ENCODE results near the gene GALNT2.

GALNT2 gene

DNA sequence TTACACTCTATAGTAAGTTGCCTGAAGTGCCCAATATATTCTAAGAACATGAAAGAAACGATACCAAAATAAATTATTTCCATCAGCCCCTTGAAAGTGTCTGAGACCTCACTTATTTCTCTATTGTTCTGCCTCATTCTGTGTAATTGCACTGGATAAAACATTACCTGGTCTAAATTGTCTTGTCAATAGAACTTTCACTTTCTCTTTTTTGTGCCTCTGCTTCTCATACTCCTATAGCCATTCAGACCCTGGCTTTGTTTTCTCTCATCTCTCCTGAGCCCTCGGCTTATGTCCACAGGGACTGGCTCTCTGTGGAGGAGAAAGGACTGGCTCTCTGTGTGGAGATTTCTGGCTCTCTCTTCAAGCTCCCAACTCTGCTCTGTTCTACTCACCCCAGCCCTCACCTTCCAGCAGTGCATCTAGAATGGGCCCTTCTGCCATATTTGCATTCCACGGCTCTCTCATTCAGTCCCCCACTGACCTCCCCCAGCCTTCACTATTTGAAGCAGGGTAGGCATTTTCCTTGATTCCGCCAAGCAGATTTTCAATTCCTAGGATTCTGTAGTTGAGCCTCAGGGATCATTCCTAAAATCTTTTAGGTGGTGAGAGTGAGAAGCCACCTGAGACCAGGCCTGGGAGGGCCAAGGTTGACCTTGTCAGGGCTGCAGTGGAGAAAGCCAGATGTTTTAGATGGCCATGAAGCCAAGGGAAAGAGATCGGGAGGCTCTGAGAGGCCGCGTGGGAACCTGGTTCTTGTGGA lies 15.9 kb upstream of the GALNT2 start:
- no peak for DNase-seq

DNA sequence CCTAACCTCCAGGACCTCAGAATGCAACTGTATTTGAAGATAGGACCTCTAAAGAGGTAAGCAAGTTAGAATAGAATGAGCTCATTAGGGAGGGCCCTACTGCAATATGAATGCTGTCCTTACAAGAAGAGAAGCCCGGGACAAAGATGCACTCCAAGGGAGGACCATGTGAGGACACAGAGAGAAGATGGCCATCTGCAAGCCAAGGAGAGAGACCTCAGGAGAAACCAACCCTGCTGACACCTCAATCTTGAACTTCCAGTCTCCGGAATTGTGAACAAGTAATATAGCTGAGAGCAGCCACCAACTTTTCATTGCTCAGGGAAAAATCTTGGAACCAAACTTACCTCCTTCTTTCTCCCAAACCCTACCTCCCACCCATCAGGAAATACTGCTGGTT lies 15.0 kb upstream of the GALNT2 start:
- DNase-seq = no peak

DNA sequence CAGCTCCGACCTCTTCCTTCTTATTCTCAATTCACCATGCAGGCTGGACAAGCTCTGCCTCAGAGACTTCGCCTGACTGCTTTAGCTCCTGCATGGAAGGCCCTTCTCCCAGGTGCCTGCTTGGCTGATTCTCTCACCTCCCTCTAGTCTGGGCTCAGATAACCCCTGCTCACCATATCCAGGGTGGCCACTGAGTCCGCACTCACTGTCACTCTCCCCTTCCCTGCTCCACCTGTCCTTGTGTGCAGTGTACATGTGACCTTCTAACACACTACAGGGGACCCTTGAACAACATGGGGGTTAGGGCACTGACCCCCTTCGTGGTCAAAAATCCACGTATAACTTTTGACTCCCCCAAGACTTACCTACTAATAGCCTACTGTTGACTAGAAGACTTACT lies 14.4 kb upstream of the GALNT2 start:
- no peak for DNase-seq

DNA sequence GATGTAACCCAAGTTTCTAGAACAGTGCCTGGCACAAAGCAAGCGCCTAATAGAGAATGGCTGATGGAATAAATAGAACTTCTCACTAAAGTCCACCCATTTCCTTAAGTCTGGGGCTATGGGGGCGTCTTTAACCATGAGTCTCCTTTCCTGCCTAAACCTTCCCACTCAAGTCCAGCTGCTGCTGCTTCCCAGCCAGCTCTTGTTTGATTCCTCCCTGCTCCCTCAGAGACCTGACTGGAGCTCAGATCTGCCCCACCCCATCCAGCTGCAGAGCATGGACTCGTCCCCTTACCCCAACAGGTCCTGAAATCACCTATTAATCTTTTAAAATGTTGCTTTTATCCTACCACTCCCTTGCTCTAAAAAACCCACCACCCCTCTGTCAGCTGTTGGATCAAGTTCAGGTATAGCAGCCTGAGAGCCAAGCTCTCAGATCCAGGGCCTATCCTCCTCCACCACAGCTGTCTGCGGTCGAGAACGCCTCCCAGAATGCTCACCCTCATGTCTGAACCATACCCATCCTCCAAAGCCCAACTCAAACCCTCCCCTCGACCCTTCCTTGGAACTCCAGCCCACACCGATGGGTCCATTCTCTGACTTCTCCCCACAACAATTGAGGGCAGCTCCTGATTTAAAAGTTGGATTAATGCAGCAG lies 12.8 kb upstream of the GALNT2 start:
- no peak for DNase-seq

DNA sequence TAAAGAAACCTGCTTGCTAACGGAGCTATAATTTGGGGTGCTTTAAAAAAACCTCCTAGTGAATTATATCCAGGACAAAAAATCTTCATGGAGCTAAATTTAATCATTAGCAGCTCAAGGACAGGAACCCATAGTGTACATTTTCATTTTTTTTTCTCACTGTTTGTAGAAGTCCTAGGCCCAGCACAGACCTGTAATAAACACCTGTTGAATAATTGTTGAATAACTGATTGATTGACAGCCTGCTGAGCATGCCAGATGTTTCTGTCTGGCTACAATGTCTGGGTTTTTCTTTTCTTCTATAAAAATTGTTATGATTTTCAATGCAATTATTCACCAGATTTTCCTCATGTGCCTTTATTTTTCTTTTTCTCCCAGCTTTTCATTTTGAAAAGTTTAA lies 10.9 kb upstream of the GALNT2 start:
- DNase-seq = no peak

DNA sequence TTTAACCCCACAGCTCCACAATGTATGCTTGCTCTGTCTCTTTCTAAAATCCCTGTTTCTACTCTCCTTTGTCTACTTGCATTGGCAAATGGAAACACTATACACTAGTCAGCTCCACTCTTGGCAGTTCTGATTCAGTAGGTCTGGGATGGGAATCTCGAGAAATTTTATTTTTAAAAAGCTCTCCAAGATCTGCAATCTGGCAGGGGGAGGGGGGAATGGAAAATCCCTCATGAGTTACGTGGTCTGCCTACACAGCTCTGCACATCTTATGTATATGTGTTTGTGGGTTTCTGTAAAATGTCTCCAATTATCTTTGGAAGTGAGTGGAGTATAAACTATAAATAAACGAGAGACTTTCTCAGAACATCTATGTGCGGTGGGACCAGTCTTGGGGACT lies 9.9 kb upstream of the GALNT2 start:
- no peak for DNase-seq

DNA sequence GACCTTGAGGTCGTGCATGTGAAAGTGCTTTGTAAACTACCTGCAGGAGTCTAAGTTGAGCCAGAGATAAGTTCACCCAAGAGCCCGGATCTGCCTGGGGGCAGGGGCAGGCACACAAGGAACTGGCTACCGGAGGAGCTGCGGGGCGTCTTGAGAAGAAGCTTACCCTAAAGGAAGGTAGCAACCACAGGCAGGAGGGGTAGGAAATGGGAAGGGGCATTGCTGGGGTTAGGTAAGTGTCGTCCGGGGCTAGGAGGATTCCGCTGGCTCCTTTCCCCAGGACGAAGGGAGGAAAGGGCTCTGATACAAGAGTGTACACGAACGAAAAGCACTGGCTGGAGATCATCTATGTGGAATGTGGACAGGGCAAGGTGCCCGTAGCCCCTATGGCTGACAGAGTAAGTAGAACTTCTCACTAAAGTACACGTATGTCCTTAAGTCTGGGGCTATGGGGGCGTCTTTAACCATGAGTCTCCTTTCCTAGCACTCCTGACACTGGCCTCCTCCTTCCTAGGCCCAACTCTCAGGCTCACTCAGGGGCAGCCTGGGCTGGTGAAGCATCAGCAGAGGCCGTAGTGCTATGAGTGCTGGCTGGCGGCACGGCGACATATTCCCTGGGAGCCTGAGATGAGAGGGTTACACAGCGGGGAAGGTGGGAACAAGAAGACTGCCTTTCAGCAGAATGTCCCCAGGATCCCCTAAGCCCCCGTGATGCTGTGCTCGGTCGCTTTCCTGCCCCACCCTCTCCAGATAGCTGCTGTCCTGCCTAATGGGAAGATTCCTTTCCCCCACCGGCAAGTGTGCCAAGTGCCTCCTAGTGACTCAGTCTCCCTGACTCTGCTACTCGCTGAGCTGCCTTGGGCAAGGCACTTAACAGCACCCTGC lies 9.1 kb upstream of the GALNT2 start:
- DNase-seq = no peak

DNA sequence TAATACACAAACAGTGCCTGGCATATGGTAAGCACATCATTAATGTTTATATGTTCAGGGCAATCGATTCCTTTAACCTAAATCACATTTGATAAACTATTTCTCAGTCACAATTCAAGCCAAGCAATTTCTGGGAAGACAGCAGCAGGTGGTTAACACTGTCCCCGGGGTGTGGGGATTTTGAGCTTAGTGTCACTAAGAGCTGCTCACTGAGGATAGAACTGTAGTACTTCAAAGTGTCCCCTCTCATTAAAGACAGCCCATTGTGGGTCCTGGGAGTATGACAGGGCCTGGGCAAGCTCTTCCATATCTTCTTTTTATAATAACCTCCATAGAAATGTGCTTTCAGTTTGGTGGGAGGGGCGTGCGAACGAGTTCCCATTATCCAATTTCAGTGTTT lies 8.4 kb upstream of the GALNT2 start:
- no peak for DNase-seq

DNA sequence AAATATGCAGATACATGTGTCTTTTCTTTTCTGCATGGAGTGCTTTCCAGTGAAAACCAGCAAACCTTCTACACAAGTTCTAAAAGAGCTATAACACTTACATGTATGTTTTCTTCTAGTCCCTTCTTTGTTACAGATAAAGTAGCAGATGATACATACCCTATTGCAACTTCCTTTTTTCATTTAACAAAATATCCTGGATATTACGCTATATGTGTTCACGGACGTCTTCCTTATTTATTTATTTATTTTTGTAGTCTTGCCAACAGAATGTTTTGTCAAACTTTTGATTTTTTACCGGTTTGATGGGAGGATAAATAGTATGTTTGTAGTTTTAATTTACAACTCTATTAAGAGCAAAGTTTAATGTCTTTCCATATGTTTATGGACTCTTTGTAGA lies 5.2 kb upstream of the GALNT2 start:
- peak in 2 of 4 experiments; percentile 28 to 51 for DNase-seq

DNA sequence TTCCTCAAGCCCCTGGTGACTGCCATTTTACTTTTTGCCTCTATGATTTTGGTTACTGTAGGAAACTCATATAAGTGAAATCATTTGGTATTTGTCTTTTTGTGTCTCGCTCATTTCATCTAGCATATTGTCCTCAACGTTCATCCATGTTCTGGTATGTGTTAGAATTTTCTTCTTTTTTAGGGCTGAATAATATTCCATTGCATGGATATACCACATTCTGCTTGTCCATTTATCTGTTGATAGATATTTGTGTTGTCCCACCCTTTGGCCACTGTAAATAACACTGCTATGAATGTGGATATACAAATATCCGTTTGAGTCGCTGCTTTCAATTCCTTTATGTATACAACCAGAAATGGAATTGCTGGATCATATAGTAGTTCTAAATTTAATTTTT lies 4.5 kb upstream of the GALNT2 start:
- no peak for DNase-seq

- no peak for DNase-seq
These were observed 2.8 kb upstream of the GALNT2 start for GRCh38 chr1:230064283-230064682.

DNA sequence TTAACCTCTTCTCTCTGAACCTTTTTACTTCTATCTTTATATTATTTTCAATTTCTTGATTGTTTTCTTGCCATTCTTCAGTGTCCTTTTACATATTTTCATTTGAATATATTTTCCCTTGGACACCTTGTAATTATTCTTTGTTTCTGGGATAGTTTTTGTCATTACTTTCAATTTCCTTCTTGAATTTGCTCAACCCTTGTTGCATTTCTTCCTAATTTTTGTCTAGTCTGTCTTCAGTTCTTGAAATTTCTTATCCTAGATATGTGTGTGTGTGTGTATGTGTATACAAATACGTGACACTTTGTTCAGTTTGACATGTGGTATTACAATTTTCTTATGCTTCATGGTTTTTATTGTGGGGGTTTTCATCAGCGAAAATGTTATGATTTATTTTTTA lies 1.9 kb upstream of the GALNT2 start:
- DNase-seq = no peak

DNA sequence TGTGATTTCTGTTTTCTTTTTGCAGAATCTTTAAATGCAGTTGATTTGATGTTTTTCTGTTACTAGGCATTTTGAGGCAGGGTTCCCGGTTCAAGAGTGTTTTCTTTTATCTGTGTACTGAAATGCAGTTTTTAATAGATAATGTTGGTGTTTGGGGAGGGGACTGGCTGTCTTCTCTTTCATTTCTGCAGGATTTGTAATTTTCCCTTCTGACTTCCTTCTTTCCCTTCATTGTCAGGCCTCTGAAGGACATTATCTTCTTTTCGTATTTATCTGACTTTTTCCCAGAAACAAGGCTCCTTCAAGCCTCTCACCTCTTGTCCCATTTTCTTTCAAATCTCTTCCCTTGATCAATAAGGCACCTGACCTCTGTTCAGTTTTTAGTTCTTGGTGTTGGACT lies 1.5 kb upstream of the GALNT2 start:
- peak in 1 of 4 experiments; percentile 20 for DNase-seq

DNA sequence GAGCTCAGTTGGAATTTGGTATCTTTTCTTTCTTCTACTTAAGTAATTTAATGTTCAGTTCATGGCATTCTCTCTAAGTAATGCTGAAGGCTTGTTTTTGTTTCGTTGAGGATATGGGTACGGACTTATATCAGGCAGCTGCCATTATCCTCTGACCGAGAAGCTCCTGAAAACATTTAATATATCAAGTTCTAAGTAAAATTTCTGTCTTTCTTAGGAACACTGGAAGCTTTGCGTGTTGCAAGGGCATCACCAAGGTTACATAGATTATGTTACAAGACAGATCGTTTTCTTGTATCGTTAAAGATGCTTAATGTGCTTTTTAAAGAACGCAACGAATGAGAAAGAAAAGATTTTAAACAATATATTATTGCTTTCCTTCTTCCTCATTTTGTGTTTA lies 1.0 kb upstream of the GALNT2 start:
- DNase-seq = peak in 1 of 4 experiments; percentile 19

DNA sequence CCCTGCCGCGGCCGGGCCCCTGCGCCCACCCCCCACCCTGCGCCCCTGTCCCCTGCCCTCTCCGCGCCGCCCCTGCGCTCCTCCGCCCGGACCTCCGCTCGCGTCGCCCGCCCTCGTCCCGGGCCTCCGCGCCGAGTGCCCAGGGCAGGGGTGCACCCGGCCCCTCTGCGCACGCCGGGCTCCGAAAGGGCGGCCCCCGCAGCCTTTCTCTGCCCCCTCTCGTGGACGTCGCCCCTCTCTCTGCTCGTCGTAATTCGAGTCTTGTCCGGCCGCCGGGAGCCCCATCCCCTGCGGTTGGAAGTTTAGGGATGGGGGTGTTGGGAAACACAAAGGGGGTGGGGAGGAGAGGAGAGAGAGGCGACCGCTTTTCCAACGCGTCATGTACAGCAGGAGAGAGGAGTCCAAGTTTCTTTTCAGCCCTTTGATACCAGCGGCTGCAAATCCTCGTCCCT lies 407 bp downstream of the GALNT2 start:
- peak; percentile 8 to 47 (median 36) for DNase-seq

- peak; percentile 35 to 75 (median 58) for DNase-seq
These were observed 1.0 kb downstream of the GALNT2 start for GRCh38 chr1:230067871-230068620.

DNA sequence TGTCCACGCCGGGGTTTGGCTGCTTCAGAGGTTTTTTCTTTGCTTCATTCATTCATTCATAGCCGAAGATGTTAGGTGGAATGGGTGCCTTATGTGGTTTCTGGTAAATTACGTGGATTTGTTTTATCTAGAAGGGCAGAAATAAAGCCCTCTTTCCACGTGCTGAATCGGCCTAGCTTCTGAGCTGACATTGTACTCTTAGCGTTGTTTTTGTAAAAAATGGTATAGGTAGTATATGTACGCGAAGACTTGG lies 1.5 kb downstream of the GALNT2 start:
- DNase-seq = no peak

- DNase-seq = peak in 2 of 4 experiments; percentile 18 to 25
These were observed 2.1 kb downstream of the GALNT2 start for GRCh38 chr1:230068952-230069684.

GRCh38 chr1:230069796-230070195 lies 2.8 kb downstream of the GALNT2 start:
- no peak for DNase-seq

DNA sequence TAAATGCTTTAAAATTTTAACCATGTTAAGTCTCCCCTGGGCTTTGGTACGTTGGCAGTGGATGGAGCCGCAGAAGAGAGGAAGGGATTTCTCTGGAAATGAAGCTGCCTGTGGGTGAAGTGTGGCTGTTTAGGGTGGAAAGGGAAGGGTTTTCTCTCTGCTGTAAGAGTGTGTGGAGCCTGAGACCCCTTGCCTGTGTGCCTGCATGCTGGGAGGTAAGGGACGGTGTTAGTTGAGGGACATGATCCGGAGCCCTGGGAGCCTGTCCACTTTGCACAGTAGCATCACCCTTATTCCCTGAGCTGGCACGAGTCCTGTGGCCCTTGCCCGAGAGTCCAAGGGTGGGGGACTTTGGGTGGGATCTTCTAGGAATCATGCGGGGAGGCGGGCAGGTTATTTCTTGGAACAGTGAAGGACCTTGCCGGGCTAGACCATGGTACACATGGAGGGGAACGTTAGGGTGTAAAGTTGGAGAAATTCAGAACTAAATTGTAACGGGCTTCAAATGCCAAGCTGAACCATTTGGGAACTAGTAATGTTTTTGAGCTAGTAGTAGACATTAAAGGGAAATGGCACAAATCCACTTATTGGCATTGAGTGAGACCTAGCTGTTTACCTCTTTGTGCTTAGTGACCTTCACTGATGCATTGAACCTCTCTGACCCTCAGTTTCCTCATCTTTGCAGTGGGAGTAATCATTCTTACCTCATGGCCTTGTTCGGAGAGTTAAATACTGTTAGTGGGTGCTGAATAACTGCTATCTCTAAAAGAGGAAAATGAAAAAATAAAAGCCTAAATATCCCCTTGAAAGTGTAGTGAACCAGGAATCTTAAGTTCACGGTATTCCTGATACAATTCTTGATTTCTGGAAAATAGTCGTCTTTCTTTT lies 3.5 kb downstream of the GALNT2 start:
- no peak for DNase-seq

DNA sequence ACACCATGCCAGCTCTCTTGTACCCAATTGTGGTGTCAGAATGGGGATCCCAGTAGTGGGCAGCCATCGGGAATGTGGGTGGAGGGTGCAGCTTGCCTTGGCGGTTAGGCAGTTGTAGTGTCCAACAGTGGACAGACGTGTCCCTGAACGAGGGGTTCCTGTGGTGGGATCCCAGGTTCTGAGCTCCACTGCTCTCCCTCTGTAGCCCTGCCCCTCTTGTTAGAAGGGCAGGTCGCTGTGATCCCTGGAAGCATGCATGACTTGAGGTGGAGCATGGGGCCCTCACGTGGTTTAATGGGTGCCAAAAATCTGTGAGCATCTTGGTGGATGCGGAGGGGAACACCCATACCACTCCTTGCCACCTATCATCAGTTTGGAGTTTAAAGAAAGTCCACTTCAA lies 4.3 kb downstream of the GALNT2 start:
- DNase-seq = no peak

All from suppressor macrophage (primary cell).